GM23338 (cell line): ENCODE measurements around the gene POLD3. TPM values are rescaled to one million over a fixed set of nuclear protein-coding genes. Genes with fewer than 3 reads are reported as not detected.

ENCODE experiments used
- ATAC-seq: fragments of 200-7000 bp; cut with Tn5 transposase; 3 replicates; pipeline ENCODE4 v1.9.1; 2020
- DNase-seq: peaks from one replicate; pipeline ENCODE4 v3.0.0-alpha.2; 2015; ENCODE audit warnings: low spot score
- H2AFZ ChIP-seq: fragments of 200-600 bp; sonication (generic); 2 replicates; pipeline ENCODE4 v1.8.0; 2016; ENCODE audit warnings: antibody characterized with exemption, mild to moderate bottlenecking, moderate library complexity
- H3F3A ChIP-seq: fragments of 200-600 bp; sonication (generic); replicated peaks from 2 replicates; pipeline ENCODE4 v1.8.0; 2017; ENCODE audit warnings: antibody characterized with exemption, mixed run types, low read depth
- H3K27ac ChIP-seq: fragments of 200-600 bp; sonication (generic); 2 replicates; pipeline ENCODE4 v1.6.1; 2016; ENCODE audit warnings: low read depth
- H3K27me3 ChIP-seq: fragments of 200-600 bp; sonication (generic); 2 replicates; pipeline ENCODE4 v1.8.0; 2016; ENCODE audit warnings: mild to moderate bottlenecking, mixed run types, moderate library complexity; ENCODE audit not compliant: insufficient read depth
- H3K36me3 ChIP-seq: fragments of 200-600 bp; sonication (generic); 2 replicates; pipeline ENCODE4 v1.8.0; 2016; ENCODE audit warnings: mild to moderate bottlenecking; ENCODE audit not compliant: insufficient read depth
- H3K4me1 ChIP-seq: fragments of 200-600 bp; sonication (generic); 2 replicates; pipeline ENCODE4 v1.8.0; 2016; ENCODE audit warnings: mild to moderate bottlenecking, moderate library complexity; ENCODE audit not compliant: insufficient read depth
- H3K4me2 ChIP-seq: fragments of 200-600 bp; sonication (generic); 2 replicates; pipeline ENCODE4 v1.7.1; 2017; ENCODE audit warnings: mixed run types
- H3K4me3 ChIP-seq: fragments of 200-600 bp; sonication (generic); 2 replicates; pipeline ENCODE4 v1.6.1; 2016; ENCODE audit warnings: mixed run types
- H3K79me2 ChIP-seq: fragments of 200-600 bp; sonication (generic); replicated peaks from 2 replicates; pipeline ENCODE4 v1.8.0; 2017; ENCODE audit warnings: mild to moderate bottlenecking; ENCODE audit not compliant: insufficient read depth
- H3K9me2 ChIP-seq: fragments of 200-600 bp; sonication (generic); 2 replicates; pipeline ENCODE4 v1.8.0; 2017; ENCODE audit not compliant: insufficient read depth
- H4K20me1 ChIP-seq: fragments of 200-600 bp; sonication (generic); replicated peaks from 2 replicates; pipeline ENCODE4 v1.8.0; 2017; ENCODE audit warnings: mild to moderate bottlenecking; ENCODE audit not compliant: insufficient read depth
- H3K27ac Mint-ChIP-seq: 2 replicates; pipeline ENCODE4 v1.8.0; 2020; ENCODE audit warnings: inconsistent platforms, mild to moderate bottlenecking, moderate library complexity, mixed read lengths
- H3K27me3 Mint-ChIP-seq: 3 replicates; pipeline ENCODE4 v1.8.0; 2022; ENCODE audit warnings: low read depth, mild to moderate bottlenecking, moderate library complexity, mixed read lengths, inconsistent platforms; ENCODE audit not compliant: insufficient read depth, poor library complexity
- H3K36me3 Mint-ChIP-seq: 3 replicates; pipeline ENCODE4 v1.8.0; 2021; ENCODE audit warnings: low read depth, mild to moderate bottlenecking, inconsistent platforms, moderate library complexity, mixed read lengths
- H3K4me1 Mint-ChIP-seq: 3 replicates; pipeline ENCODE4 v1.8.0; 2020; ENCODE audit warnings: mild to moderate bottlenecking, inconsistent platforms, mixed read lengths
- H3K4me3 Mint-ChIP-seq: 3 replicates; pipeline ENCODE4 v1.8.0; 2021; ENCODE audit warnings: moderate library complexity, mild to moderate bottlenecking, inconsistent platforms, mixed read lengths
- H3K9me3 Mint-ChIP-seq: 3 replicates; pipeline ENCODE4 v1.8.0; 2020; ENCODE audit warnings: moderate library complexity, mild to moderate bottlenecking, inconsistent platforms, mixed read lengths
- CREB1 ChIP-seq: fragments of 250-450 bp; sonication (Bioruptor Pico); IDR thresholded peaks from 2 replicates; pipeline ENCODE4 v1.5.0; 2020; ENCODE audit warnings: low read depth, mild to moderate bottlenecking, moderate library complexity
- CTCF ChIP-seq, 2 experiments: fragments of 200-600 bp in 1 of 2; sonication (generic) in 1 of 2; conservative IDR thresholded peaks; 2 replicates each; pipeline versions ENCODE4 v1.5.1 to v1.6.1; 2016 to 2017; ENCODE audit warnings: antibody characterized with exemption in 2 of 2, low read depth in 2 of 2, mild to moderate bottlenecking in 2 of 2, moderate library complexity in 1 of 2
- ETS1 ChIP-seq: IDR thresholded peaks from 2 replicates; pipeline ENCODE4 v1.6.1; 2016; ENCODE audit warnings: antibody characterized with exemption
- EZH2 ChIP-seq: fragments of 200-600 bp; sonication (generic); IDR thresholded peaks from one replicate; pipeline ENCODE4 v1.8.0; 2017; ENCODE audit warnings: antibody characterized with exemption, mild to moderate bottlenecking, low read depth; ENCODE audit not compliant: unreplicated experiment
- EZH2phosphoT487 ChIP-seq: fragments of 200-600 bp; sonication (generic); IDR thresholded peaks from one replicate; pipeline ENCODE4 v1.8.1; 2018; ENCODE audit warnings: antibody characterized with exemption; ENCODE audit not compliant: unreplicated experiment
- JUNB ChIP-seq: IDR thresholded peaks from one replicate; pipeline ENCODE4 v1.6.1; 2016; ENCODE audit warnings: antibody characterized with exemption; ENCODE audit not compliant: unreplicated experiment
- NANOG ChIP-seq: IDR thresholded peaks from 2 replicates; pipeline ENCODE4 v1.6.1; 2016; ENCODE audit warnings: antibody characterized with exemption, borderline replicate concordance
- POLR2AphosphoS5 ChIP-seq: IDR thresholded peaks from 2 replicates; pipeline ENCODE4 v1.6.1; 2016; ENCODE audit warnings: antibody characterized with exemption, low read depth
- REST ChIP-seq: IDR thresholded peaks from one replicate; pipeline ENCODE4 v1.6.1; 2018; ENCODE audit warnings: antibody characterized with exemption; ENCODE audit not compliant: unreplicated experiment
- STAT1 ChIP-seq: IDR thresholded peaks from one replicate; pipeline ENCODE4 v1.6.1; 2016; ENCODE audit warnings: antibody characterized with exemption; ENCODE audit not compliant: unreplicated experiment
- ZNF114 ChIP-seq: fragments of 250-450 bp; sonication (Bioruptor Pico); IDR thresholded peaks from 2 replicates; pipeline ENCODE4 v1.5.0; 2020; ENCODE audit warnings: mild to moderate bottlenecking, moderate library complexity
- ZNF331 ChIP-seq: fragments of 250-450 bp; sonication (Bioruptor Pico); IDR thresholded peaks from 2 replicates; pipeline ENCODE4 v1.5.0; 2020; ENCODE audit warnings: low read depth, mild to moderate bottlenecking, moderate library complexity
- ZNF462 ChIP-seq: fragments of 250-450 bp; sonication (Bioruptor Pico); IDR thresholded peaks from 2 replicates; pipeline ENCODE4 v1.5.0; 2020; ENCODE audit warnings: mild to moderate bottlenecking, moderate library complexity
- polyA plus RNA-seq: library from polyadenylated mRNA; unstranded; fragments of >200 nt; fragmentation: Nextera tagmentation; extraction: Ambion mirVana; gene quantifications from 2 replicates; pipeline ENCODE4 v1.2.1, GENCODE V29; 2016
- total RNA-seq: library from RNA; depleted of rRNA; stranded (reverse); fragments of >200 nt; shearing (Covaris generic); gene quantifications from 2 replicates; pipeline ENCODE4 v1.2.3, GENCODE V29; 2014

The POLD3 gene
- total and polyA plus RNA-seq, 2 experiments from 2014 or later, result 21.9 to 50.1 TPM

- Histone ChIP-seq H3F3A (no peaks in the 10 kb centered on the region), H3K4me2 (peak overlapping the region; percentile 86), H3K4me1 (no peaks in the 10 kb centered on the region), H3K36me3 (no peaks in the 10 kb centered on the region), H4K20me1 (no peaks in the 10 kb centered on the region; the same call in 1 of the 2 replicates), H3K27ac (no peak overlapping the region), H2AFZ (peak overlapping the region; percentile 99), H3K9me2 (no peaks in the 10 kb centered on the region), H3K79me2 (no peaks in the 10 kb centered on the region), H3K4me3 (peak overlapping the region; percentile 64), H3K27me3 (peaks cover 11% of the 10 kb centered on the region)
- TF ChIP-seq REST, result no peak
- no peak for TF ChIP-seq EZH2phosphoT487
- TF ChIP-seq EZH2, result no peak
- TF ChIP-seq NANOG, result no peak
- TF ChIP-seq ETS1, result no peak
- no peak for TF ChIP-seq ZNF462 (CRISPR knock-in tag)
- no peak for TF ChIP-seq POLR2AphosphoS5
- no peak for TF ChIP-seq ZNF331 (CRISPR knock-in tag)
- no peak for TF ChIP-seq ZNF114 (CRISPR knock-in tag)
- no peak for TF ChIP-seq CTCF (conservative IDR thresholded peaks at IDR 0.05; ENCODE audit: low read depth in 2 of 2)
- TF ChIP-seq STAT1, result no peak
- no peak for TF ChIP-seq JUNB
- no peak for TF ChIP-seq CREB1
- peak; percentile 16 for DNase-seq
- ATAC-seq, result peak; percentile 18
- H3K27me3 Mint-ChIP-seq, result peaks cover 14% of the 10 kb centered on the region
- no peaks in the 10 kb centered on the region; the same call in 2 of the 3 replicates for H3K36me3 Mint-ChIP-seq
- H3K4me1 Mint-ChIP-seq, result peaks cover 6% of the 10 kb centered on the region; the same call in 2 of the 3 replicates
- H3K27ac Mint-ChIP-seq, result no peak overlapping the region
- H3K4me3 Mint-ChIP-seq, result peak overlapping the region; percentile 58
- H3K9me3 Mint-ChIP-seq, result no peaks in the 10 kb centered on the region; the same call in 2 of the 3 replicates
Observed at GRCh38 chr11:74682731-74683278, 90.4 kb downstream of the POLD3 start.
